GM18498 (cell line): ENCODE data around the gene TRAFD1.

Experiments used
- ATAC-seq: cut with Tn5 transposase; IDR thresholded peaks from one replicate; pipeline ENCODE4 v1.9.1; 2021; ENCODE audit warnings: mild to moderate bottlenecking, moderate library complexity; ENCODE audit not compliant: unreplicated experiment

TRAFD1 gene

DNA sequence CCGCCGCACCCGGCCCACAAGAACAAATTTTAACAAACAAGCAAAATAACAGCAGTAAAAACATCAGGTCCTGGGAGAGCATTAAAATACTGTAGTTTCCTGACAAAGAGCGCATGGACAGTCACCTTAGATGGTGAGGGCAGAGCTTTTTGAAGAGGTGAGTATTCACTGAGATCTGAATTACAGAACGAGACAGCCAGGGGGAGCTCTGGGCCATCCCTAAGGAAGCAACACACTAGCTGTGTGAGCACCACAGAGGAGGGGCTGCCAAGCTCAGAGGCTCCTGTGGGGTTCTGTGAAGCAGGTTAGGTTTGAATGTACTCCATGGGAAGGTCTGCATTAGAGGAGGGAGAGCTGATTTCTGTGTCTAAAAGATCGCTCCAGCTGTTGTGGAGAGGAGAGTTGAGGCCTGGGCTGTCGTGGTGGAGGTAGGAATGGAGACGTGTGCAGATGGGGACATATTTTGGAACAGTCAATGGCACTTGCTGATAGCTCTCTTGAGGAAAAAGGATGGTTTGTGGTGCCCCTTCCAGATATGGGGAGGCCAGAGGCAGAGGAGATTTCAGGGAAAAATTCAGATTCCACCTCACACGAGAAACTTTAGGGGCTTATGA lies 72.9 kb downstream of the TRAFD1 start:
- no peak for ATAC-seq

DNA sequence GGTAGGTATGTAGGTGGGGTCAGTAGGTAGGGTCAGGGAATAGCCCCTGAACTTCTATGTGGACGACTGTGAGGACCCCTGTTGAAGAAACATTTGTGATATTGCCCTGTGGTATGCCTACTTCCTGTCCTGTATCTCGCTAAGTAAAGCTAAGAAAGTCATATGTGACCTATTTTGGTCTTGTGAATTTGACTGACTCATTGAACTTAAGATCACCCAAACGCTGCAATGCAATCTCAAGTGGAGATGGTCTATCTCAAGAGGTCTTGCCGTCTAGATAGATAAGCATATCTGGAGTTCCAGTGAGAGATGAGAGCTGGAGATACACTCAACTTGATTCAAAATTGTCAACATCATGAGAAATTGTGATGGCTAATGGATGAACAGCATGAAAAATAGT lies 73.8 kb downstream of the TRAFD1 start:
- no peak for ATAC-seq
